ENCODE data around the gene MUC6. TPM values are rescaled to one million over a fixed set of nuclear protein-coding genes. Genes with fewer than 3 reads are reported as not detected.

The MUC6 gene
- total and polyA plus RNA-seq, 2 experiments from 2014 or later, result not detected

DNA sequence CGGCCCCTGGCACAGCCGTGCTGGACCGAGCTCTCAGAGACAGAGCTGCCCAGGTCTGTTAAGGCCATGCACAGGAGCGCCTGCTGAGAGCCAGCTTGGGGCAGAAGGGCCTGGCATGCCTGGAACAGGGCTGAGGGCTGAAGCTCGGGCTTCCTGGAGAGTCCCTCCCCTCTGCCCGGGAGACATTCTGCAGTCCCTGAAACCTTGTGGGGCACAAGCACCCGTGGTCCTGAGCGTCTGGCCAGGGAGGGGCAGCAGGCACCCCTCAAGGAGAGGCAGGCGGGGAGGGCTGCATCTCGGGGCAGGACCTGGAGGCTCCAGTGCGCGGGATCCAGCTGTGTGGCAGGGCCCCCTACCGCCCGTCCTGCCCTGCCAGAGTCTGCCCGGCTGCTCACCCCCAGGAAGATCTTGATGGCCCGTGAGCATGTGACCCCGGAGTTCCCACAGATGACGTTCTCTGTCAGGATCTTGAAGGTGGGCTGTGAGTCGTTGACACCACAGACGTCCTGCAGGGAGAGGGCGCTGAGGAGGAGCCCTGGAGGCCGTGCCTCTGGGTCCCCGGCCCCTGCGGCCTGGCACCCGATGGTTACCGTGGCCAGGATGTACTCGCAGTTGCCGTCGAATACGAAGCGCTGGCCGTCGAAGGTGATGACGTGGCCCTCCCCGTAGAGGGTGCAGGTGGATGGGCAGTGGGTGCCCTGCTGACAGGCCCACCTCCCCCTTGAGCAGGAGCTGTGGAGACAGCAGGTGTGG, 10.9 kb downstream of the MUC6 start:
- in situ Hi-C loops (cut with MboI), result no loop called here
- Histone ChIP-seq H3K9me3 (ENCODE audit: low read depth) (no peaks in the 10 kb centered on the region), H3K9ac (no peak overlapping the region), H3K27me3 (replicated peaks; ENCODE audit: insufficient read depth) (no peaks in the 10 kb centered on the region), H3F3A (ENCODE audit: insufficient read depth) (no peaks in the 10 kb centered on the region), H3K36me3 (ENCODE audit: low read depth) (no peaks in the 10 kb centered on the region), H3K4me3 (no peak overlapping the region), H2AFZ (no peak overlapping the region), H3K9me2 (ENCODE audit: insufficient read depth) (no peaks in the 10 kb centered on the region), H3K4me2 (ENCODE audit: unreplicated experiment) (no peak overlapping the region), H4K20me1 (ENCODE audit: insufficient read depth) (no peaks in the 10 kb centered on the region), H3K79me2 (ENCODE audit: insufficient read depth) (no peaks in the 10 kb centered on the region), H3K4me1 (ENCODE audit: insufficient read depth) (no peaks in the 10 kb centered on the region), H3K27ac (no peak overlapping the region)
- peak; percentile 14 for DNase-seq
- 52 to 54% methylated on average over 31 to 35 of the region's 35 CpGs for WGBS, 2 experiments (ENCODE audit: low coverage in 1 of 2, low lambda C conversion rate in 2 of 2, missing lambda C conversion rate in 2 of 2)
- TF ChIP-seq EZH2phosphoT487 (IDR thresholded peaks at IDR 0.05; ENCODE audit: insufficient read depth, low read depth) (no peak), EZH2 (IDR thresholded peaks at IDR 0.05; ENCODE audit: insufficient read depth, poor library complexity, severe bottlenecking) (no peak)

DNA sequence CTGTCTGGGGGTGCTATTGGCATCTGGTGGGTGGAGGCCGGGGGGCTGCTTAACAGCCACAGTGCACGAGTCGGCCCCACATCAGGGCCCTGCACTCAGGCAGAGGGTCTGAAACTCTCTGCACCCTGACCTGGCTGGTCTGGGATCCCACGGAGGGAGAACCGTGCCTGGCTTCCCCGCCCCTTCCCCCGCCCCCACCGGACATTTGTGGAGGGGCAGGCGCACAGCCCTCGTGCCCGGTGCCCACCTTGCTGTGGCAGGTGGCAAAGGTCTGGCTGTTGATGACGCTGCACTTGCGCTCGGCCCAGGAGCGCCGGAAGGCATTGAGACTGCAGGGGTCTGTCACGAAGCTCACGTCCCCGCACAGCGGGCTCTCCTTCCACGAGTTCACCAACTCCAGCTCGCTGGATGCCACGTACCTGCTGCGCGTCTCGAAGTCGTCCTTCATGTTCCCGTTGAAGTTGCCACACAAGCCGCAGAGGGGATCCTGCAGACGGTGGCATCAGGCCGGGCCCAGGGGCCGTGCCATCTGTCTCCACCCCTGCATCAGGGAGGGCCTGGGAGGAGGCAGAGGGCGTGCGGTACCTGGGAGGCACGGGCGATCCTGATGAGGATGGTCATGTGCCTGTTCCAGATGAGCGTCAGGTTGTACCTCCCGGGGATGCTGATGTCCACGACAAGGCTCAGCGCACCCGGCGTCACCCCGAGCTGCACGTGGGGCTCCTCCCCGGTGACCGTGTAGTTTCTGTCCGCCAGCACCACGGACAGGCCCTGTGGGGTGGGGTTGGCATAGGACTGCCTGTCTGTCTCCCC, 11.7 kb downstream of the MUC6 start:
- H3K9me2 ChIP-seq (ENCODE audit: insufficient read depth), result no peaks in the 10 kb centered on the region
- H3K36me3 ChIP-seq (ENCODE audit: low read depth), result no peaks in the 10 kb centered on the region
- no peak overlapping the region for H3K4me3 ChIP-seq
- H3K27ac ChIP-seq, result no peak overlapping the region
- no peak overlapping the region for H3K4me2 ChIP-seq (ENCODE audit: unreplicated experiment)
- no peaks in the 10 kb centered on the region for H3K4me1 ChIP-seq (ENCODE audit: insufficient read depth)
- H3K79me2 ChIP-seq (ENCODE audit: insufficient read depth), result no peaks in the 10 kb centered on the region
- no peak overlapping the region for H2AFZ ChIP-seq
- H3K9ac ChIP-seq, result no peak overlapping the region
- 78 to 79% methylated on average over 44 to 48 of the region's 48 CpGs for WGBS, 2 experiments (ENCODE audit: low coverage in 1 of 2, low lambda C conversion rate in 2 of 2, missing lambda C conversion rate in 2 of 2)
- in situ Hi-C loops (cut with MboI), result no loop called here
- no peak for DNase-seq
- no peaks in the 10 kb centered on the region for H3K27me3 ChIP-seq (replicated peaks; ENCODE audit: insufficient read depth)
- no peak for TF ChIP-seq EZH2 (IDR thresholded peaks at IDR 0.05; ENCODE audit: insufficient read depth, poor library complexity, severe bottlenecking)
- TF ChIP-seq EZH2phosphoT487 (IDR thresholded peaks at IDR 0.05; ENCODE audit: insufficient read depth, low read depth), result no peak
- no peaks in the 10 kb centered on the region for H4K20me1 ChIP-seq (ENCODE audit: insufficient read depth)
- no peaks in the 10 kb centered on the region for H3K9me3 ChIP-seq (ENCODE audit: low read depth)
- no peaks in the 10 kb centered on the region for H3F3A ChIP-seq (ENCODE audit: insufficient read depth)

DNA sequence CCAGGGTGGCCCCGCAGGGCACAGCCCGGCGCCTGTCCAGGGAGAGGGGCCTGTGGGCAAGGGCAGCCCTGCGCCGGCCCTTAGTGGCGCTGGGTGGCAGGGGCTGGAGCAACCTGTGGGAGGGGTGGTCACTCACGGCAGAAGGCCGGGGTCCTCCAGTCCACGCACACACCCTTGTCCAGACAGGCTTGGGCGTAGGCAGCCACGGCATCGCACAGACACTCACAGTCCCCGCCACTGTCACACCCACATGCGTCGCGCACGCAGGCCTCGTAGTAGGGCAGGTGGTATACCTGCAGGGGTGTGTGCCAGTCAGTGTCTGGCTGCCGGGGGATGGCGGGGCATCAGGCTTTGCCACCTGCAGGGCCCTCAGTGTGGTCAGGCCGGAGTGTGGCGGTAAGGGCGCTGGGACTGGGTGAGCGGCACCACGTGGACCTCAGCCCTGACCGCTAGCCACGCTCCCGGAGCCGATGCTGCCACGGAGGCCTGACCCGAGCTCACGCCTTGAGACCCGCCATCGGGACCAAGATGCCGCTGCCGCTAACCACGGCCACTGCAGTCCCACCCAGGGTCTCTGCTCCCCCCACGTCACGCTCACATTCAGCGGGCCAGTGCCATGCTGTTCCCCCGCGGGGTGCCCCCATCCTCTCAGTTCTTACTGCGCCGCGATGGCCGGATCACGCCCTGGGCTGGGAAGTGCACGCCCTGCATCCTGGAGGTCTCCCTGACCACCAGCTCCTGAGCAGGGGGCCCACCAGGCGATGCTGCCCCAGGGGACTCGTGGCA, 12.5 kb downstream of the MUC6 start:
- H3K9me2 ChIP-seq (ENCODE audit: insufficient read depth), result no peaks in the 10 kb centered on the region
- H3K9ac ChIP-seq, result no peak overlapping the region
- no peak overlapping the region for H2AFZ ChIP-seq
- H3K79me2 ChIP-seq (ENCODE audit: insufficient read depth), result no peaks in the 10 kb centered on the region
- 90 to 91% methylated on average over 38 to 49 of the region's 50 CpGs for WGBS, 2 experiments (ENCODE audit: low coverage in 1 of 2, low lambda C conversion rate in 2 of 2, missing lambda C conversion rate in 2 of 2)
- H3K27ac ChIP-seq, result no peak overlapping the region
- TF ChIP-seq EZH2 (IDR thresholded peaks at IDR 0.05; ENCODE audit: insufficient read depth, poor library complexity, severe bottlenecking) (no peak), EZH2phosphoT487 (IDR thresholded peaks at IDR 0.05; ENCODE audit: insufficient read depth, low read depth) (no peak)
- H3F3A ChIP-seq (ENCODE audit: insufficient read depth), result no peaks in the 10 kb centered on the region
- no peak for DNase-seq
- no peaks in the 10 kb centered on the region for H3K9me3 ChIP-seq (ENCODE audit: low read depth)
- no peaks in the 10 kb centered on the region for H3K4me1 ChIP-seq (ENCODE audit: insufficient read depth)
- no peaks in the 10 kb centered on the region for H3K27me3 ChIP-seq (replicated peaks; ENCODE audit: insufficient read depth)
- no peaks in the 10 kb centered on the region for H3K36me3 ChIP-seq (ENCODE audit: low read depth)
- in situ Hi-C loops (cut with MboI), result no loop called here
- H3K4me2 ChIP-seq (ENCODE audit: unreplicated experiment), result no peak overlapping the region
- no peaks in the 10 kb centered on the region for H4K20me1 ChIP-seq (ENCODE audit: insufficient read depth)
- no peak overlapping the region for H3K4me3 ChIP-seq

Measured in GM23248 (cell line).